Esophagus (tissue), 2 donors: Measurements from ENCODE around the gene CFAP52. TPM values are rescaled to one million over a fixed set of nuclear protein-coding genes. Genes with fewer than 3 reads are reported as not detected.
"Not testable (repeated sequence)": the region's sequence is repeated elsewhere in the genome, so short reads cannot be mapped to it uniquely, and the experiment has no call there.

Experiments used
- H3K27ac ChIP-seq, 2 donors: one replicate each; pipeline ENCODE4 v1.5.1; 2013; ENCODE audit warnings: low read depth in 2 of 2, mild to moderate bottlenecking in 2 of 2, inconsistent platforms in 1 of 2, low read length in 1 of 2, moderate library complexity in 1 of 2
- H3K27me3 ChIP-seq, 2 donors: one replicate each; pipeline ENCODE4 v1.6.1; 2013; ENCODE audit warnings: low read length in 2 of 2, control low read depth in 1 of 2, mild to moderate bottlenecking in 1 of 2; ENCODE audit not compliant: insufficient read depth in 2 of 2, control insufficient read depth in 1 of 2
- H3K36me3 ChIP-seq, 2 donors: one replicate each; pipeline ENCODE4 v1.6.1; 2013; ENCODE audit warnings: low read length in 1 of 2; ENCODE audit not compliant: control insufficient read depth in 2 of 2, insufficient read depth in 2 of 2
- H3K4me1 ChIP-seq, 2 donors: one replicate each; pipeline ENCODE4 v1.6.1; 2013; ENCODE audit warnings: low read length in 1 of 2; ENCODE audit not compliant: control insufficient read depth in 2 of 2, insufficient read depth in 2 of 2
- H3K4me3 ChIP-seq, 2 donors: one replicate each; pipeline ENCODE4 v1.5.1; 2013; ENCODE audit warnings: low read length in 2 of 2, mild to moderate bottlenecking in 2 of 2, low read depth in 1 of 2, moderate library complexity in 1 of 2
- H3K9me3 ChIP-seq, 2 donors: one replicate each; pipeline ENCODE4 v1.6.1; 2013; ENCODE audit warnings: mild to moderate bottlenecking in 2 of 2, low read depth in 1 of 2, low read length in 1 of 2, moderate library complexity in 1 of 2; ENCODE audit not compliant: control insufficient read depth in 2 of 2, insufficient read depth in 1 of 2
- WGBS, 2 donors: extraction: QIAGEN DNeasy Blood & Tissue Kit; methylation state at CpG; one replicate each; pipeline ENCODE4 v1.1.7; 2013; 5-methylcytosine and 5-hydroxymethylcytosine counted together
- polyA plus RNA-seq, 2 donors: library from polyadenylated mRNA; stranded (reverse); fragments of 200-250 nt; gene quantifications; one replicate each; pipeline ENCODE4 v1.2.3, GENCODE V29; 2013
- donor health status: healthy with polysubstance abuse.
- donor health status: Bipolar disorder and iron deficiency.

Gene CFAP52
- polyA plus RNA-seq, 2 donors = 0.15 TPM; not detected in 1

GRCh38 chr17:9635340-9635739 lies 58.9 kb downstream of the CFAP52 start:
- Histone ChIP-seq H3K27ac (no peak overlapping the region), H3K36me3 (no peaks in the 10 kb centered on the region), H3K4me3 (no peak overlapping the region), H3K4me1 (no peaks in the 10 kb centered on the region), H3K27me3 (no peaks in the 10 kb centered on the region), H3K9me3 (no peaks in the 10 kb centered on the region)
- 83 to 87% methylated on average over 6 of the region's 6 CpGs for WGBS, 2 donors

- no peaks in the 10 kb centered on the region for H3K4me1 ChIP-seq
- H3K27me3 ChIP-seq = no peaks in the 10 kb centered on the region
- H3K9me3 ChIP-seq = no peaks in the 10 kb centered on the region
- H3K4me3 ChIP-seq = no peak overlapping the region
- H3K27ac ChIP-seq = no peak overlapping the region
- 88 to 92% methylated on average over 12 of the region's 12 CpGs for WGBS, 2 donors
- H3K36me3 ChIP-seq = no peaks in the 10 kb centered on the region
Observed at GRCh38 chr17:9636501-9636900, 60.1 kb downstream of the CFAP52 start.

- H3K9me3 ChIP-seq, H3K27ac ChIP-seq, H3K4me3 ChIP-seq, H3K36me3 ChIP-seq, H3K4me1 ChIP-seq, H3K27me3 ChIP-seq: not testable (repeated sequence)
- 92 to 94% methylated on average over 5 of the region's 5 CpGs for WGBS, 2 donors
Observed at GRCh38 chr17:9640388-9640787, 63.9 kb downstream of the CFAP52 start.

- Histone ChIP-seq H3K36me3 (no peaks in the 10 kb centered on the region), H3K4me3 (no peak overlapping the region), H3K27ac (no peak overlapping the region), H3K27me3 (no peaks in the 10 kb centered on the region), H3K4me1 (no peaks in the 10 kb centered on the region), H3K9me3 (no peaks in the 10 kb centered on the region)
- WGBS, 2 donors = 86 to 88% methylated on average over 5 of the region's 5 CpGs
Observed at GRCh38 chr17:9643611-9644010, 67.2 kb downstream of the CFAP52 start.

GRCh38 chr17:9644910-9645751 lies 68.7 kb downstream of the CFAP52 start, which contains the start of gene USP43:
TSS of gene USP43 (plus strand) at chr17:9645517. CDS start at chr17:9645633, 116 bp downstream.
- H3K4me3 ChIP-seq = peak within 1 kb of the TSS; percentile 51 to 65
- no peaks in the 10 kb centered on the region for H3K9me3 ChIP-seq
- H3K27me3 ChIP-seq = no peaks in the 10 kb centered on the region
- WGBS, 2 donors = 1% methylated on average over 36 to 72 of the region's 72 CpGs
- no peaks in the 10 kb centered on the region for H3K4me1 ChIP-seq
- H3K27ac ChIP-seq = peak within 1 kb of the TSS; percentile 97 to 98
- no peaks in the 10 kb centered on the region for H3K36me3 ChIP-seq

GRCh38 chr17:9645851-9646545 lies 69.6 kb downstream of the CFAP52 start:
- H3K27ac ChIP-seq = peak overlapping the region; percentile 97 to 98
- H3K4me3 ChIP-seq = peak overlapping the region; percentile 51 to 65
- H3K9me3 ChIP-seq = no peaks in the 10 kb centered on the region
- no peaks in the 10 kb centered on the region for H3K27me3 ChIP-seq
- WGBS, 2 donors = 2% methylated on average over 51 of the region's 51 CpGs
- no peaks in the 10 kb centered on the region for H3K36me3 ChIP-seq
- H3K4me1 ChIP-seq = no peaks in the 10 kb centered on the region

DNA sequence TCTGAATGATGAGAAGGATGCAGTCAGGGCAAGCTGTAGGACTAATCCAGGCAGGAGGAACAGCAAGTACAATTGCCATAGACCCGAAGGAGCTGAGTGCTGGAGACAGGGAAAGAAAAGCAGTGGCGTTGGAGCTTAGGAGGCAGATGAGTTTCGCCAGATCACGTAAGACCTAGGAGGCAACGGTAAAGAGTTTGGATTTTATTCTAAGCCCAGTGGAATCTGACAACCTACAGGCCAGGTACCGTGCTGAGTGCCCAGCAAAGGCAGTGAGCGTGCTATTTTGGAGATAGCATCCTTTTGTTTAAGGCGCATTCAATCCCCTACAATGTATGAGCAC lies 70.1 kb downstream of the CFAP52 start:
- no peaks in the 10 kb centered on the region for H3K4me1 ChIP-seq
- no peaks in the 10 kb centered on the region for H3K36me3 ChIP-seq
- peak overlapping the region; percentile 97 to 98 for H3K27ac ChIP-seq
- H3K4me3 ChIP-seq = peak overlapping the region; percentile 51 to 65
- H3K9me3 ChIP-seq = no peaks in the 10 kb centered on the region
- WGBS, 2 donors = 44 to 49% methylated on average over 8 of the region's 8 CpGs
- no peaks in the 10 kb centered on the region for H3K27me3 ChIP-seq

GRCh38 chr17:9647014-9647413 lies 70.6 kb downstream of the CFAP52 start:
- Histone ChIP-seq H3K27me3 (no peaks in the 10 kb centered on the region), H3K27ac (no peak overlapping the region), H3K9me3 (no peaks in the 10 kb centered on the region), H3K36me3 (no peaks in the 10 kb centered on the region), H3K4me3 (peak overlapping the region in 1 of 2 donors; percentile 51), H3K4me1 (no peaks in the 10 kb centered on the region)
- 44 to 47% methylated on average over 4 of the region's 4 CpGs for WGBS, 2 donors

- Histone ChIP-seq H3K27me3 (no peaks in the 10 kb centered on the region), H3K9me3 (no peaks in the 10 kb centered on the region), H3K4me3 (no peak overlapping the region), H3K4me1 (no peaks in the 10 kb centered on the region), H3K36me3 (no peaks in the 10 kb centered on the region), H3K27ac (no peak overlapping the region)
- 68 to 73% methylated on average over 3 of the region's 3 CpGs for WGBS, 2 donors
Observed at GRCh38 chr17:9648521-9649110, 72.2 kb downstream of the CFAP52 start.
